ENCODE data around the gene UBTF. TPM values are rescaled to one million over a fixed set of nuclear protein-coding genes. Genes with fewer than 3 reads are reported as not detected.

The UBTF gene
- total and polyA plus RNA-seq, 9 of the 15 experiments (the other 6 are each of a cell fraction or from before 2014, with no cell fraction given): 1.2 to 113 (median 83.6) TPM

- TF ChIP-seq NONO (IDR thresholded peaks at IDR 0.05; ENCODE audit: low read depth in 2 of 2, low read length in 1 of 2) (0 out of 4 replicates have a peak, but pooled peaks have one; percentile 49 to 51), RAD21 (CRISPR knock-in tag; conservative IDR thresholded peaks at IDR 0.05 in 1 of 2, IDR thresholded peaks at IDR 0.05 in 1 of 2) (no peak), U2AF1 (optimal IDR thresholded peaks at IDR 0.05; ENCODE audit: low read depth, low read length) (no peak), CEBPZ (IDR thresholded peaks at IDR 0.05; ENCODE audit: borderline replicate concordance, low read depth, low read length) (no peak), CSDE1 (IDR thresholded peaks at IDR 0.05) (no peak), RBBP5 (IDR thresholded peaks at IDR 0.05; ENCODE audit: borderline replicate concordance, insufficient read depth, low read length, poor library complexity, severe bottlenecking) (peak; percentile 17), ZNF785 (CRISPR knock-in tag; IDR thresholded peaks at IDR 0.05) (0 out of 2 replicates have a peak, but pooled peaks have one; percentile 20), BCOR (IDR thresholded peaks at IDR 0.05) (peak; percentile 47), ZNF668 (CRISPR knock-in tag; IDR thresholded peaks at IDR 0.05) (no peak), ZBTB5 (IDR thresholded peaks at IDR 0.05) (no peak), MTF1 (CRISPR knock-in tag; IDR thresholded peaks at IDR 0.05; ENCODE audit: borderline replicate concordance) (no peak), NBN (IDR thresholded peaks at IDR 0.05; ENCODE audit: low read depth) (0 out of 2 replicates have a peak, but pooled peaks have one; percentile 42), TRIM28 (IDR thresholded peaks at IDR 0.05) (no peak), ZNF324 (CRISPR knock-in tag; IDR thresholded peaks at IDR 0.05) (no peak), ZBTB43 (CRISPR knock-in tag; IDR thresholded peaks at IDR 0.05) (no peak), NCOA2 (IDR thresholded peaks at IDR 0.05; ENCODE audit: partially characterized antibody in 2 of 2) (no peak), PYGO2 (tag; IDR thresholded peaks at IDR 0.05) (no peak)
- TF ChIP-seq, protein P1, sequence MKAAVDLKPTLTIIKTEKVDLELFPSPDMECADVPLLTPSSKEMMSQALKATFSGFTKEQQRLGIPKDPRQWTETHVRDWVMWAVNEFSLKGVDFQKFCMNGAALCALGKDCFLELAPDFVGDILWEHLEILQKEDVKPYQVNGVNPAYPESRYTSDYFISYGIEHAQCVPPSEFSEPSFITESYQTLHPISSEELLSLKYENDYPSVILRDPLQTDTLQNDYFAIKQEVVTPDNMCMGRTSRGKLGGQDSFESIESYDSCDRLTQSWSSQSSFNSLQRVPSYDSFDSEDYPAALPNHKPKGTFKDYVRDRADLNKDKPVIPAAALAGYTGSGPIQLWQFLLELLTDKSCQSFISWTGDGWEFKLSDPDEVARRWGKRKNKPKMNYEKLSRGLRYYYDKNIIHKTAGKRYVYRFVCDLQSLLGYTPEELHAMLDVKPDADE (conservative IDR thresholded peaks at IDR 0.05; ENCODE audit: control insufficient read depth, low read depth, low read length): 0 out of 2 replicates have a peak, but pooled peaks have one; percentile 10
Measured at GRCh38 chr17:44220213-44221083, 973 bp upstream of the UBTF start (continued).

All from K562 (cell line).